GM12878 (cell line): ENCODE data around the gene ATG5. TPM values are rescaled to one million over a fixed set of nuclear protein-coding genes. Genes with fewer than 3 reads are reported as not detected.
A peak's percentile ranks its signal among the peaks of the same experiment; 100 is the strongest.

Experiments used
- ATF3 ChIP-seq: IDR thresholded peaks from 2 replicates; pipeline ENCODE4 v1.6.1; 2011; ENCODE audit warnings: low read depth, mild to moderate bottlenecking, low read length, moderate library complexity, borderline replicate concordance; ENCODE audit errors: extremely low read depth
- BCL3 ChIP-seq: IDR thresholded peaks from 2 replicates; pipeline ENCODE4 v1.6.1; 2011; ENCODE audit warnings: borderline replicate concordance, low read depth, mild to moderate bottlenecking, moderate library complexity, low read length; ENCODE audit not compliant: insufficient read depth, poor library complexity, severe bottlenecking
- CBX5 ChIP-seq: sonication (generic); IDR thresholded peaks from 2 replicates; pipeline ENCODE4 v1.6.1; 2016; ENCODE audit warnings: low read depth, moderate library complexity, mild to moderate bottlenecking, inconsistent platforms
- CEBPZ ChIP-seq: fragments of 150-350 bp; IDR thresholded peaks from 2 replicates; pipeline ENCODE4 v1.6.1; 2016; ENCODE audit warnings: low read depth, low read length
- CHD4 ChIP-seq: fragments of 200-600 bp; sonication (generic); IDR thresholded peaks from 2 replicates; pipeline ENCODE4 v1.6.1; 2016; ENCODE audit warnings: mild to moderate bottlenecking
- MEF2B ChIP-seq: fragments of 450-650 bp; IDR thresholded peaks from 2 replicates; pipeline ENCODE4 v1.6.1; 2018; ENCODE audit warnings: mild to moderate bottlenecking, moderate library complexity; ENCODE audit not compliant: partially characterized antibody, poor library complexity, severe bottlenecking
- PAX5 ChIP-seq: IDR thresholded peaks from 2 replicates; pipeline ENCODE4 v1.6.1; 2011; ENCODE audit warnings: low read depth, low read length, borderline replicate concordance
- POLR2AphosphoS5 ChIP-seq: IDR thresholded peaks from 2 replicates; pipeline ENCODE4 v1.6.1; 2011; ENCODE audit warnings: mild to moderate bottlenecking, low read length, inconsistent platforms
- RCOR1 ChIP-seq: conservative IDR thresholded peaks from 2 replicates; pipeline ENCODE4 v1.6.1; 2012; ENCODE audit warnings: low read depth, low read length, improper control_type of control experiment
- SKIL ChIP-seq: fragments of 450-650 bp; IDR thresholded peaks from 2 replicates; pipeline ENCODE4 v1.6.1; 2017; ENCODE audit warnings: mild to moderate bottlenecking, low read depth, inconsistent platforms; ENCODE audit not compliant: poor library complexity, severe bottlenecking
- SMAD1 ChIP-seq: fragments of 450-650 bp; IDR thresholded peaks from 2 replicates; pipeline ENCODE4 v1.6.1; 2018; ENCODE audit warnings: mild to moderate bottlenecking, low read depth; ENCODE audit not compliant: partially characterized antibody
- STAT3 ChIP-seq: IDR thresholded peaks from 2 replicates; pipeline ENCODE4 v1.6.1; 2011; ENCODE audit warnings: low read depth, low read length, improper control_type of control experiment
- ZBTB33 ChIP-seq: fragments of 450-650 bp; IDR thresholded peaks from 2 replicates; pipeline ENCODE4 v1.6.1; 2017; ENCODE audit warnings: mild to moderate bottlenecking
- ZBTB40 ChIP-seq: fragments of 450-650 bp; IDR thresholded peaks from 2 replicates; pipeline ENCODE4 v1.6.1; 2016; ENCODE audit warnings: mild to moderate bottlenecking, moderate library complexity, borderline replicate concordance
- polyA plus RNA-seq, 11 experiments: library from polyadenylated mRNA; depleted of rRNA in 4 of 11; unstranded in 6 of 11; stranded (reverse) in 5 of 11; fragments of >200 nt; fragmentation: Nextera tagmentation in 4 of 11; fragmentation: Illumina TruSeq in 1 of 11; extraction: Ambion mirVana in 4 of 11; extraction: Trizol in 1 of 11; gene quantifications; 1 replicate in 1 of 11; 2 replicates in 10 of 11; pipeline versions ENCODE4 v1.2.1 to v1.2.3, GENCODE V29; 2011 to 2016; ENCODE audit warnings: inconsistent platforms in 2 of 11, missing spikeins in 2 of 11, low read depth in 1 of 11
- total RNA-seq, 4 experiments: library from RNA; depleted of rRNA in 3 of 4; stranded (reverse); fragments of >200 nt in 3 of 4; fragmentation: Illumina TruSeq in 1 of 4; extraction: Trizol in 1 of 4; gene quantifications; 2 replicates each; pipeline versions ENCODE4 v1.2.1 to v1.2.3, GENCODE V29; 2013 to 2021

ATG5 gene
- total and polyA plus RNA-seq, 10 of the 15 experiments (the other 5 are each of a cell fraction or from before 2014, with no cell fraction given), result 12.9 to 51.8 (median 23.9) TPM

GRCh38 chr6:106167096-106167814 lies 158.3 kb downstream of the ATG5 start (continued):
- TF ChIP-seq MEF2B (peak; percentile 64), POLR2AphosphoS5 (no peak; the same call in 1 of the 2 replicates), ATF3 (no peak), CEBPZ (no peak), PAX5 (peak; percentile 61; the same call in 1 of the 2 replicates), SKIL (peak; percentile 80), CBX5 (peak; percentile 58; the same call in 1 of the 2 replicates), RCOR1 (no peak), CHD4 (no peak), ZBTB33 (no peak), STAT3 (peak; percentile 95; the same call in 1 of the 2 replicates), ZBTB40 (no peak), BCL3 (no peak), SMAD1 (no peak)
